Panc1 (cell line): ENCODE data around the gene IL36G. TPM values are rescaled to one million over a fixed set of nuclear protein-coding genes. Genes with fewer than 3 reads are reported as not detected.

ENCODE experiments used
- ATAC-seq: fragments of 200-7000 bp; cut with Tn5 transposase; 2 replicates; pipeline ENCODE4 v1.9.1; 2020; ENCODE audit warnings: mild to moderate bottlenecking, moderate library complexity
- BruUV-seq: library from RNA; stranded (reverse); fragments of 400-500 nt; replicated peaks from 2 replicates; lab custom pipeline; 2021; lab: Mats Ljungman, UMichigan
- CTCF ChIA-PET: fragments of 300-600 bp; sonication (Branson Sonifier 250); formaldehyde crosslinking; loops from one replicate; lab custom pipeline; 2022; ENCODE audit warnings: antibody characterized with exemption; lab: Charles Lee
- POLR2A ChIA-PET: fragments of 300-600 bp; sonication (Branson Sonifier 250); formaldehyde crosslinking; loops from one replicate; lab custom pipeline; 2022; ENCODE audit warnings: antibody characterized with exemption; lab: Charles Lee
- DNase-seq: peaks from one replicate; pipeline ENCODE4 v3.0.0-alpha.2; 2010; ENCODE audit warnings: low read depth, low spot score
- H3K27ac ChIP-seq: 2 replicates; pipeline ENCODE4 v1.5.1; 2011; ENCODE audit warnings: mild to moderate bottlenecking, low read length, inconsistent platforms
- H3K27me3 ChIP-seq: fragments of 200-500 bp; sonication (Bioruptor generic); 2 replicates; pipeline ENCODE4 v1.6.0; 2014; ENCODE audit warnings: low read length, inconsistent platforms; ENCODE audit not compliant: control insufficient read depth, insufficient read depth
- H3K36me3 ChIP-seq: fragments of 200-500 bp; sonication (Bioruptor generic); 2 replicates; pipeline ENCODE4 v1.5.1; 2014; ENCODE audit warnings: inconsistent platforms, mild to moderate bottlenecking, low read length, moderate library complexity; ENCODE audit not compliant: control insufficient read depth, insufficient read depth
- H3K4me1 ChIP-seq: 2 replicates; pipeline ENCODE4 v1.5.1; 2011; ENCODE audit warnings: inconsistent platforms, mild to moderate bottlenecking, low read length, moderate library complexity; ENCODE audit not compliant: control insufficient read depth, insufficient read depth
- H3K4me3 ChIP-seq, 2 experiments: 2 replicates each; pipeline ENCODE4 v1.5.1; 2011 to 2012; ENCODE audit warnings: low read depth in 2 of 2, low read length in 2 of 2, mild to moderate bottlenecking in 2 of 2, inconsistent platforms in 1 of 2, moderate library complexity in 1 of 2
- H3K9me3 ChIP-seq: fragments of 200-500 bp; sonication (Bioruptor generic); 2 replicates; pipeline ENCODE4 v1.5.1; 2014; ENCODE audit warnings: low read depth, mild to moderate bottlenecking, inconsistent platforms, low read length, moderate library complexity; ENCODE audit not compliant: control insufficient read depth, insufficient read depth
- POLR2AphosphoS5 ChIP-seq: IDR thresholded peaks from 2 replicates; pipeline ENCODE4 v1.6.1; 2012; ENCODE audit warnings: mild to moderate bottlenecking, low read depth, low read length, moderate library complexity
- REST ChIP-seq, 2 experiments: IDR thresholded peaks; 2 replicates each; pipeline ENCODE4 v1.6.1; 2011 to 2012; ENCODE audit warnings: low read depth in 2 of 2, control low read depth in 1 of 2, low read length in 1 of 2, mild to moderate bottlenecking in 1 of 2, moderate library complexity in 1 of 2; ENCODE audit not compliant: insufficient read depth in 1 of 2
- SIN3A ChIP-seq: IDR thresholded peaks from 2 replicates; pipeline ENCODE4 v1.6.1; 2012; ENCODE audit warnings: low read depth, mild to moderate bottlenecking, low read length, moderate library complexity, borderline replicate concordance; ENCODE audit not compliant: insufficient read depth
- TCF7L2 ChIP-seq: IDR thresholded peaks from 2 replicates; pipeline ENCODE4 v1.6.1; 2011; ENCODE audit warnings: mild to moderate bottlenecking, low read depth, low read length, inconsistent platforms
- in situ Hi-C: cut with HindIII; loops from 2 replicates; pipeline ENCODE4 v1.10.0; 2016; ENCODE audit warnings: low sequenced_read_pairs, low pct_unique_long_range_greater_than_20kb
- intact Hi-C: fragments of 100-400 bp; cut with micrococcal nuclease; formaldehyde crosslinking; loops from one replicate; pipeline ENCODE4 v1.10.0; 2022; ENCODE audit not compliant: unreplicated experiment
- total RNA-seq: library from RNA; stranded (reverse); gene quantifications from one replicate; pipeline ENCODE4 v1.2.1, GENCODE V29; 2021; ENCODE audit not compliant: unreplicated experiment
- TF ChIP-seq, protein P1 (sequence below): fragments of 450-650 bp; IDR thresholded peaks from 2 replicates; pipeline ENCODE4 v1.5.1; 2017; ENCODE audit warnings: mild to moderate bottlenecking

Gene IL36G
- total RNA-seq, 1 experiment from 2014 or later, result not detected

GRCh38 chr2:113015042-113015441 is 37.2 kb downstream of the IL36G start:
- ChIA-PET CTCF (no interaction called here), POLR2A (no interaction called here)
- no peak overlapping the region for H3K27ac ChIP-seq
- BruUV-seq, result no TSS peak
- H3K4me1 ChIP-seq, result no peaks in the 10 kb centered on the region
- intact Hi-C loops (no loop called here), in situ Hi-C loops (no loop called here)
- H3K9me3 ChIP-seq, result no peaks in the 10 kb centered on the region
- H3K4me3 ChIP-seq, result no peak overlapping the region
- TF ChIP-seq TCF7L2, result no peak
- TF ChIP-seq POLR2AphosphoS5, result no peak
- TF ChIP-seq, protein P1, sequence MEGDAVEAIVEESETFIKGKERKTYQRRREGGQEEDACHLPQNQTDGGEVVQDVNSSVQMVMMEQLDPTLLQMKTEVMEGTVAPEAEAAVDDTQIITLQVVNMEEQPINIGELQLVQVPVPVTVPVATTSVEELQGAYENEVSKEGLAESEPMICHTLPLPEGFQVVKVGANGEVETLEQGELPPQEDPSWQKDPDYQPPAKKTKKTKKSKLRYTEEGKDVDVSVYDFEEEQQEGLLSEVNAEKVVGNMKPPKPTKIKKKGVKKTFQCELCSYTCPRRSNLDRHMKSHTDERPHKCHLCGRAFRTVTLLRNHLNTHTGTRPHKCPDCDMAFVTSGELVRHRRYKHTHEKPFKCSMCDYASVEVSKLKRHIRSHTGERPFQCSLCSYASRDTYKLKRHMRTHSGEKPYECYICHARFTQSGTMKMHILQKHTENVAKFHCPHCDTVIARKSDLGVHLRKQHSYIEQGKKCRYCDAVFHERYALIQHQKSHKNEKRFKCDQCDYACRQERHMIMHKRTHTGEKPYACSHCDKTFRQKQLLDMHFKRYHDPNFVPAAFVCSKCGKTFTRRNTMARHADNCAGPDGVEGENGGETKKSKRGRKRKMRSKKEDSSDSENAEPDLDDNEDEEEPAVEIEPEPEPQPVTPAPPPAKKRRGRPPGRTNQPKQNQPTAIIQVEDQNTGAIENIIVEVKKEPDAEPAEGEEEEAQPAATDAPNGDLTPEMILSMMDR, result no peak
- no peak for TF ChIP-seq REST (IDR thresholded peaks at IDR 0.05; ENCODE audit: insufficient read depth in 1 of 2, low read depth in 2 of 2, low read length in 1 of 2)
- no peak for TF ChIP-seq SIN3A
- ATAC-seq, result no peak
- no peaks in the 10 kb centered on the region for H3K27me3 ChIP-seq
- H3K36me3 ChIP-seq, result no peaks in the 10 kb centered on the region
- no peak for DNase-seq

DNA sequence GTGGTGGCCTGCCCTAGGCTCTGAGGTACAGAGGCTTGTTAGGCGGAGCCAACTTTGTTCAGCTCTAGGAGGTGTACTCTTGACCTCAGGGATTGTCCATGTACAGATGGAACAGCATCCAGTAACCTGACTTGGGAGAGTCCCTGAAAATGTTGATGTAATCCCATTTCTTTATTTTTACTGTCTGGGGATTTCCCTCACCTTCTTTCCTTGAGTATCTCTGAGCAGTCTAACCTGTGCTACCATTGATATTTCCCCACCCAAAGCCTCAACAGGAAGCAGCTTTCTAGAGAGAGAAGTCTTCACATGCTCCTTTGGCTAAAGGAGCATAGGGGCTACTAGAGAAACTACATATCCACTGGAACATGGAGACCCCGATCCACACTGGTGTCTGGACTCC is 37.8 kb downstream of the IL36G start:
- DNase-seq, result no peak
- Histone ChIP-seq H3K4me1 (no peaks in the 10 kb centered on the region), H3K36me3 (no peaks in the 10 kb centered on the region), H3K27ac (no peak overlapping the region), H3K4me3 (no peak overlapping the region), H3K27me3 (no peaks in the 10 kb centered on the region), H3K9me3 (no peaks in the 10 kb centered on the region)
- no TSS peak for BruUV-seq
- CTCF ChIA-PET, result no interaction called here
- in situ Hi-C loops, result no loop called here
- intact Hi-C loops, result no loop called here
- TF ChIP-seq SIN3A (no peak), REST (IDR thresholded peaks at IDR 0.05; ENCODE audit: insufficient read depth in 1 of 2, low read depth in 2 of 2, low read length in 1 of 2) (no peak), TCF7L2 (no peak), POLR2AphosphoS5 (no peak)
- TF ChIP-seq, protein P1, result no peak
- ATAC-seq, result no peak
- POLR2A ChIA-PET, result no interaction called here
